Activated CD4-positive, CD25-positive, alpha-beta regulatory T cell (primary cell): Measurements from ENCODE around the gene VAV3.
"Not testable (repeated sequence)": the region's sequence is repeated elsewhere in the genome, so short reads cannot be mapped to it uniquely, and the experiment has no call there.

Experiments used
- DNase-seq, 4 experiments: peaks; one replicate each; lab custom pipeline; 2025; lab: John Stamatoyannopoulos, UW

The VAV3 gene

GRCh38 chr1:107883562-107883961 lies 81.4 kb downstream of the VAV3 start:
- no peak for DNase-seq

- no peak for DNase-seq
These were observed 85.1 kb downstream of the VAV3 start for GRCh38 chr1:107879927-107880326.

- DNase-seq, result no peak
These were observed 85.6 kb downstream of the VAV3 start for GRCh38 chr1:107879346-107879745.

- no peak for DNase-seq
These were observed 87.2 kb downstream of the VAV3 start for GRCh38 chr1:107877745-107878144.

GRCh38 chr1:107877092-107877491 lies 87.9 kb downstream of the VAV3 start:
- no peak for DNase-seq

- DNase-seq, result no peak
These were observed 89.3 kb downstream of the VAV3 start for GRCh38 chr1:107875689-107876088.

GRCh38 chr1:107874221-107874620 lies 90.8 kb downstream of the VAV3 start:
- no peak for DNase-seq

- no peak for DNase-seq
These were observed 93.1 kb downstream of the VAV3 start for GRCh38 chr1:107871687-107872395.

GRCh38 chr1:107871259-107871658 lies 93.7 kb downstream of the VAV3 start:
- no peak for DNase-seq

GRCh38 chr1:107870696-107871095 lies 94.3 kb downstream of the VAV3 start:
- no peak for DNase-seq

GRCh38 chr1:107867897-107868296 lies 97.1 kb downstream of the VAV3 start:
- DNase-seq, result no peak

GRCh38 chr1:107867422-107867821 lies 97.6 kb downstream of the VAV3 start:
- DNase-seq, result no peak

GRCh38 chr1:107866870-107867269 lies 98.1 kb downstream of the VAV3 start:
- DNase-seq, result no peak

- DNase-seq, result no peak
These were observed 99.4 kb downstream of the VAV3 start for GRCh38 chr1:107865627-107866026.

- no peak for DNase-seq
These were observed 101.6 kb downstream of the VAV3 start for GRCh38 chr1:107863342-107863741.

- no peak for DNase-seq
These were observed 102.9 kb downstream of the VAV3 start for GRCh38 chr1:107862064-107862463.

- DNase-seq, result no peak
These were observed 106.7 kb downstream of the VAV3 start for GRCh38 chr1:107858323-107858722.

GRCh38 chr1:107851418-107851817 lies 113.6 kb downstream of the VAV3 start:
- DNase-seq, result no peak

GRCh38 chr1:107844541-107845194 lies 120.3 kb downstream of the VAV3 start:
- not testable (repeated sequence) for DNase-seq

- DNase-seq, result no peak
These were observed 121.0 kb downstream of the VAV3 start for GRCh38 chr1:107843989-107844388.

GRCh38 chr1:107842241-107842640 lies 122.7 kb downstream of the VAV3 start:
- no peak for DNase-seq

- DNase-seq, result no peak
These were observed 124.3 kb downstream of the VAV3 start for GRCh38 chr1:107840725-107841124.

- DNase-seq, result no peak
These were observed 126.9 kb downstream of the VAV3 start for GRCh38 chr1:107838056-107838455.

GRCh38 chr1:107835151-107835670 lies 129.8 kb downstream of the VAV3 start:
- DNase-seq, result no peak
